Measurements from ENCODE around the gene FBXO41. TPM values are rescaled to one million over a fixed set of nuclear protein-coding genes. Genes with fewer than 3 reads are reported as not detected.

FBXO41 gene
- total and polyA plus RNA-seq, 4 donors, result 8.1 to 50.6 (median 33.8) TPM

DNA sequence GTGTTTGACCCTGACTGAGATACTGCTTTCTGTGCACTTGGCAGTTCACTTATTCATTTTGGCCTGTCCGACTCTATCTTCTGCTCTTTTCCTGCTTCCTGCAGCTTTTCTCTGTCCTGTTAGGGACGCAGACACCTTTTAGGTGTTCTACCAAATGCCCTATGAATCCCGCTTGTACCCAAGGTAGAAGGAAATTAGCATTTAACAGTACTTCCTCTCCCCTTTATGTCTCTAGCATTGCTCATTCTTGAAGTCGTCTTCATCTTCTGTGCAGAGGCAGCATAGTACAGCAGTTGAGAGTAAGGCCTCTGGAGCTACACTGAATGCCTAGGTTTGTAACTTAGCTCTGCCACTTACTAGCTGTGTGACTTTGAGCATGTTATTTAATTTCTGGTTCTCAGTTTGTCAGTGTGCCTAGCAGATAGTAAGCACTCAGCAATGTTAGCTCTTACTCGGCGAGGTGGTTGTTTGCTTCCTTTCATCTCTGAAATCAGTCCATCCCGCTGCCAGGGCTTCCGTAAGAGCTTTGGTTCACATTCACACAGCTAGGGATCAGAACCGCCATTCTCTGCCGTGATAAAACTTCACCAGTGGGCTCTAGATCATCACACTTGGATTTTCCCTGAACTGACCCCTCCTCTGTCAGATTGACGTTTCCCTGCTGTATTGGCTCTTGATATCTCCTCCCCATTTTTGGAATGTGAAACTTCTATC lies 48.8 kb downstream of the FBXO41 start:
- DNase-seq (ENCODE audit: low read depth in 4 of 6, low spot score in 6 of 6), result no peak
- no peak overlapping the region for H3K27ac ChIP-seq (ENCODE audit: low read depth, low read length)
- WGBS (ENCODE audit: insufficient coverage), result 81% methylated on average over 9 of the region's 11 CpGs

DNA sequence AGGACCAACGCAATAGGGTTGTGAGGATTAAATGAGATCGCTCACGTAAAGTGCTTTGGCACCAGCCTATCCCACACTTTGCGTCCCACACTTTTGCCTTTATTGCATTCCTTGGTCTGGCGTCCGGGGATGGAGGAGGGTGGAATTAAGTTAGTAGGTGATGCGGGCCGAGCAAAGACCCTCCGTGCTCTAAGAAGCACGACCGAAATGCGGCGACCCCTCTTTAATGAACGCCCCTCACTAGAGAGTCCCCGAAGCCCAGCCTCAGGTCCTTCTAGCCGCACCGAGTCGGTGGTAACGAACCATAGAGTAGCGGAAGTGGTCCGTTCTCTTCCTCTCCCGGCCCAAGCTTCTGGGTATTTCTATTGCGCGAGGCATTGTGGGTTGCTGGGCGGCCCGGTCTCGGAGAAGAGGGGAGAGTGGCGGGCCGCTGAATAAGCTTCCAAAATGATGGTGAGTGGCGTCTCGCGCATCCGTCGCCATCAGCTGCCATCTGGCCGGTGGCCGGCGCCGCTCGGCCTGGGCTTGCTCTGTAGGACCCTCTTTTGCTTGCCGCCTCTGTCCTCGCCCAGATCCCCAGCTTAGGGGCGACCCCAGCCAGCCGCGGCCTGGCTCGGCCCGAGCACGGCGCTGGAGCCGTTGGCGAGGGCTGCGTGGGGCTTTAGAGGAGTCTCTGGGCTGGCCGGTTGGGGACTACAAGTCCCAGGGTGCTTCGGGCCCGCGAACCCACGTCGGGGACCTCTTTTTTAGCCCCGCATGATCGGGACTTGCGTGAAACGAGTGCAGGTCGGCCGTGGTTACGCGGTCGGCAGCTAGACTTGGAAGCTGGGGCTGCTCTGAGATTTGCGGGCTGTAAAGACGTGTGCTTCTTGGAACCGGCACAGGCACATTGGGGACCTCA lies 50.1 kb downstream of the FBXO41 start, which contains the start of gene CCT7:
TSS of gene CCT7 (plus strand) at position 377 of the 901 bp plus-strand sequence. CDS start at position 448, 71 bp downstream.
- H3K9me3 ChIP-seq (ENCODE audit: control insufficient read depth, insufficient read depth, low read length), result no peaks in the 10 kb centered on the region
- peaks cover 5% of the 10 kb centered on the region for H3K36me3 ChIP-seq (ENCODE audit: control insufficient read depth, insufficient read depth, low read length)
- H3K27ac ChIP-seq (ENCODE audit: low read depth, low read length), result peak within 1 kb of the TSS; percentile 94
- peak within 1 kb of the TSS; percentile 89 for H3K4me3 ChIP-seq (ENCODE audit: low read depth, low read length)
- under 1% methylated on average over 60 of the region's 69 CpGs for WGBS (ENCODE audit: insufficient coverage)
- peak; percentile 84 to 99 (median 90) for DNase-seq (ENCODE audit: low read depth in 4 of 6, low spot score in 6 of 6)
- H3K27me3 ChIP-seq (ENCODE audit: control insufficient read depth, insufficient read depth, low read length), result no peaks in the 10 kb centered on the region
- H3K4me1 ChIP-seq (ENCODE audit: control insufficient read depth, insufficient read depth, low read length), result peaks cover 18% of the 10 kb centered on the region

More for the DNA sequence above, 48.8 kb downstream of the FBXO41 start:
- H3K36me3 ChIP-seq (ENCODE audit: control insufficient read depth, insufficient read depth, low read length), result no peaks in the 10 kb centered on the region
- H3K4me3 ChIP-seq (ENCODE audit: low read depth, low read length), result peak overlapping the region; percentile 89
- H3K9me3 ChIP-seq (ENCODE audit: control insufficient read depth, insufficient read depth, low read length), result no peaks in the 10 kb centered on the region
- peaks cover 18% of the 10 kb centered on the region for H3K4me1 ChIP-seq (ENCODE audit: control insufficient read depth, insufficient read depth, low read length)
- H3K27me3 ChIP-seq (ENCODE audit: control insufficient read depth, insufficient read depth, low read length), result no peaks in the 10 kb centered on the region

DNA sequence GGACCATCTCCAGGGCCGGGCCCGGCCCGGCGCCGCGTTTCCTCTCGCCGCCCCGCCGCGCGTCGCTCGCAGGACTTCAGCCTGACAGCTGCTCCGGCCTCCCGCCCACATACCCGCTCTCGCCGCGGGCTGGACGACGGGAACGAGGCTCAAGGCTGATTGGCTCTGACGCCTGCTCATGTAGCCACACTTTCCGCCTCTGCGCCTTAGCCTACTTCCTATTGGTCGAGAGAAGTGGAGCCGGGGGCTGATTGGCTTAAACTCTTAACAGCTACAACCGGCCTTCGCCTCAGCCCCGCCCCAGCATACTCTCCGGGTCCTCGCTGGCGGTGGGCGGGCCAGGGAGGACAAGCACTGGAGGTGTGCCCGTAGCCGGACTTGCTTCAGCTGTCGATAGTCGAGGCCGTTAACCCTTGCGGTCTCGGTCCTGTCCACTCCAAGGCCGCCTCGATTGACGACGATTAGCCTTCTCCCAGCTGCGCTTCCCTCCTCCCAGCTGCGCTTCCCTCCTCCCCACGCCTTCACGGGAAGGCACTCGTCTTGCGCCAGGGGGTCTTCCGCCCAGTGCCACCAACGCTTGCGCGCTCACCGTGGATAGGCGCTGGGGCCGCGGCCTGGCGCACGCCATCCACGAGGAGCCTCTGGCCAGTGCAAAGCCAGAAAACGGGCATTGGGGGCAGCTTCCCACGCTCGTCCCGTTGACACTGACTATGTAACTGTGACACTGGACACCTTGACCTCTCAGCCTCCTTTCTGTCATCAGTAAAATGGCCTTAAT lies 50.9 kb downstream of the FBXO41 start, which contains the start of gene PRADC1:
TSS of gene PRADC1 (minus strand) at position 86 of the 778 bp plus-strand sequence. CDS start at position 7, 79 bp downstream.
- no peaks in the 10 kb centered on the region for H3K27me3 ChIP-seq (ENCODE audit: control insufficient read depth, insufficient read depth, low read length)
- H3K4me3 ChIP-seq (ENCODE audit: low read depth, low read length), result peak within 1 kb of the TSS; percentile 89
- no peaks in the 10 kb centered on the region for H3K9me3 ChIP-seq (ENCODE audit: control insufficient read depth, insufficient read depth, low read length)
- WGBS (ENCODE audit: insufficient coverage), result 0% methylated on average over 67 of the region's 67 CpGs
- H3K36me3 ChIP-seq (ENCODE audit: control insufficient read depth, insufficient read depth, low read length), result peaks cover 10% of the 10 kb centered on the region
- H3K27ac ChIP-seq (ENCODE audit: low read depth, low read length), result peak within 1 kb of the TSS; percentile 94
- peaks cover 18% of the 10 kb centered on the region for H3K4me1 ChIP-seq (ENCODE audit: control insufficient read depth, insufficient read depth, low read length)
- peak; percentile 97 to 100 (median 99) for DNase-seq (ENCODE audit: low read depth in 4 of 6, low spot score in 6 of 6)

DNA sequence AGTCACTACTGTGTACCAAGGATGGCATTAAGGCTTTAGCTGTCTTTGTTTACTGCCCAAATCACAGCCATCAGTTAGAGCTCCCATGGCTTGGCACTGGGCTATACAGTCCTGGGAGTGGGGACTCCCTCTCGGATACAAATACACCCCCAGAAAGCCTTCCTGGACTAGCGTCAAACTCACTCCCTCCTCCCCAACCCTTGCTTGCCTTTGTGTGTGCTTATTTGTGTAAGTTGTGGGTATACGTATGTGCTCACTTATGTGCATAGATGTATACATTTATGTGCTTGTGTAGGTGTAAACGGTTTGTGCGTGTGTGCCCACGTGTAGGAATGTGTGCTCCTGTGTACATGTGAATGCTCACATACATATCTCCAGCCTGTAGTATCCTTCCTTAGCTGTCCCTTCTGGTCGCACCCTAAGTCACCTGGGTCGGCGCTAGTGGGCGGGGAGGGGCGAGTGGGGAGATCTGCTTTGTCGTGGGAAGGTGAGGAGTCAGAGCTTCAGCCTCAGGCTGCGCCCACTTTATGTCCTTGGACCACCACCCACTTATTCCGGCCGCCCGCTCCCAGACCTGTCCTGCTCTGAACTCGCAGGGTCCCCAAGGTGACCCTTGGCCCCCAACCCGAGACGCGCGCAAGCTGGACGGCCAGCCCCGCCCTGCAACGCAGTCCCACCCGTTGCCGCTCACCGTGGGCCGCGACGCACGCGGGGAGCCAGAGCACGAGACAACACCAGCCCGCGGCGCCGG lies 51.7 kb downstream of the FBXO41 start:
- Histone ChIP-seq H3K9me3 (ENCODE audit: control insufficient read depth, insufficient read depth, low read length) (no peaks in the 10 kb centered on the region), H3K27ac (ENCODE audit: low read depth, low read length) (no peak overlapping the region), H3K36me3 (ENCODE audit: control insufficient read depth, insufficient read depth, low read length) (peaks cover 15% of the 10 kb centered on the region), H3K4me1 (ENCODE audit: control insufficient read depth, insufficient read depth, low read length) (peaks cover 18% of the 10 kb centered on the region), H3K27me3 (ENCODE audit: control insufficient read depth, insufficient read depth, low read length) (no peaks in the 10 kb centered on the region), H3K4me3 (ENCODE audit: low read depth, low read length) (peak overlapping the region; percentile 65)
- whole genome bisulfite sequencing (ENCODE audit: insufficient coverage), result 0% methylated on average over 28 of the region's 37 CpGs
- no peak for DNase-seq (ENCODE audit: low read depth in 4 of 6, low spot score in 6 of 6)

DNA sequence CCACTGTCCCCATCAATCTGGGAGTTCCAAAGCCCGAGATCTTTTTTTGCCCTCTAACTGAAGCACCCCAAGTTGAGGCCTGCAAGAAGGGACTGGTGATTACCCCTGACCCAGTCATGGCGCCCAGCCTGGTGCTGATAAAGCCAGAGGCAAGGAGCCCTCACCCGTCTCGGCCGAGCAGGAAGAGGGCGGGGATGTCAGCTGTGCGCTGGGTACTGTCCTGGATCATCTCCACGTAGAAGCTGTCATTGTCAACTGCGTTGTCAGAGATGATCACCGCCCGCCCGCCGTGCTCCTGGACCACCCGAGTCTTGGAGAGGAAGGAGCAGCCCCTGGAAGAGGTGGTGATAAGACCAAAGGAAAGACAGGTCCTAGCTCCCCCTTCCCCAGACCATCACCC lies 55.6 kb downstream of the FBXO41 start:
- DNase-seq (ENCODE audit: low read depth in 4 of 6, low spot score in 6 of 6), result no peak
- Histone ChIP-seq H3K4me3 (ENCODE audit: low read depth, low read length) (no peak overlapping the region), H3K36me3 (ENCODE audit: control insufficient read depth, insufficient read depth, low read length) (peaks cover 51% of the 10 kb centered on the region), H3K27ac (ENCODE audit: low read depth, low read length) (no peak overlapping the region), H3K27me3 (ENCODE audit: control insufficient read depth, insufficient read depth, low read length) (no peaks in the 10 kb centered on the region), H3K4me1 (ENCODE audit: control insufficient read depth, insufficient read depth, low read length) (peaks cover 10% of the 10 kb centered on the region), H3K9me3 (ENCODE audit: control insufficient read depth, insufficient read depth, low read length) (no peaks in the 10 kb centered on the region)
- WGBS (ENCODE audit: insufficient coverage), result 83% methylated on average over 9 of the region's 14 CpGs

DNA sequence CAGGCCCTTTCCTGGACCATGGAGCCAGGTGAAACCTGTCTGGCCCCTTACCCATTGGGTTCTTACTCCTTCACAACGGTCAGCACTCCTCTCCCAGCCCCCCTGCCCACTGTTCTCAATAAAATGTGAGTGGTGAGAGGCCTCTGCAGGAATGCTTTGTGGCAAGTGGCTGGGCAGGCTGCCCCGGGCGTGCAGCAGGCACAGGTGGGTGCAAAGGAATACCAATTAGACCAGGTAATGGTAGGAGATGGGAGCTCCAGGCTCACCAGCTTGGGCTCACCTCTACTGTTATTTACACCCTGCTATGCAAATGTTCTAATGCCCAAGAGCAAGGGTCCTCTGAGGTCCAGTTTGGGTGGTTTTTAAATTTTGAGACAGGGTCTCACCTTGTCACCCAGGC lies 57.2 kb downstream of the FBXO41 start:
- no peak overlapping the region for H3K4me3 ChIP-seq (ENCODE audit: low read depth, low read length)
- WGBS (ENCODE audit: insufficient coverage), result no CpG with 5 or more reads among the region's 3 CpGs

DNA sequence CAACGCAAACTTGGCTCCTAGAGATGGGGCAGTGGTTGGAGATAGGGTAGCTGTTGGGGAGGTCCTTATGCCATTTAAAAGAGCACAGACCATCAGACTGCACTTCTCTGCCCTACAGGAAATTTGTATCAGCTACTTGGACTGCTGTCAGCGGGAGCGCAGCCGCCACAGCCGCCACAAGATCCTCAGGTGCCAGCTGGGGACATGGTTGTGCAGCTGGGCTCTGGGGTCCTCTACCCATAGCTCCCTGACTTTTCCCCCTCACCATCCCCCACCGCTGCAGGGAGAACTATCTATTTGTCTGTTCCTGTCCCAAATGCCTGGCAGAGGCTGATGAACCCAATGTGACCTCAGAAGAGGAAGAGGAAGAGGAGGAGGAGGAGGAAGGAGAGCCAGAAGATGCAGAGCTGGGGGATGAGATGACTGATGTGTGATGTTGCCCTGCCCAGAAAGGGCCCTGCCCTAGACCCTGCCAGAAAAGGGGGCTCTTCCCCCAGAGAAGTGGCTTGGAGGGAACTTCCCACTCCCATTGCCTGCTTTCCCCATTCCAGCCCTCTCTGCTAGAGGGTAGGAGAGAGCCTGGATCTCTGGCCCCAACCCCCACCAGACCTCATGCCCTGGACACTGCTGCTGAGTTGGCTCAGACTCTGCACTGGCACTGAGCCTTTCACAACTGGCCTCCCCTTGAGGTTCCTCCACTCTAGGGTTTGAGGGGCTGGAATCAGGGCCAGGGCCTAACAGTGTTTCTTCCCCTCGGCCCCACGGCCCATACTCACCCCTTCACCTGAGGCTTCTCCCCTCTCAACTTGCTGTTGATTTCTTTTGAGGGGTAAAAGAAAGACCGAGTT lies 58.5 kb downstream of the FBXO41 start:
- Histone ChIP-seq H3K4me3 (ENCODE audit: low read depth, low read length) (no peak overlapping the region), H3K27ac (ENCODE audit: low read depth, low read length) (no peak overlapping the region), H3K9me3 (ENCODE audit: control insufficient read depth, insufficient read depth, low read length) (no peaks in the 10 kb centered on the region), H3K4me1 (ENCODE audit: control insufficient read depth, insufficient read depth, low read length) (no peaks in the 10 kb centered on the region), H3K36me3 (ENCODE audit: control insufficient read depth, insufficient read depth, low read length) (peaks cover 76% of the 10 kb centered on the region), H3K27me3 (ENCODE audit: control insufficient read depth, insufficient read depth, low read length) (no peaks in the 10 kb centered on the region)
- DNase-seq (ENCODE audit: low read depth in 4 of 6, low spot score in 6 of 6), result no peak
- 83% methylated on average over 5 of the region's 9 CpGs for WGBS (ENCODE audit: insufficient coverage)

More for the DNA sequence above, 57.2 kb downstream of the FBXO41 start:
- Histone ChIP-seq H3K36me3 (ENCODE audit: control insufficient read depth, insufficient read depth, low read length) (peaks cover 66% of the 10 kb centered on the region), H3K4me1 (ENCODE audit: control insufficient read depth, insufficient read depth, low read length) (peaks cover under 1% of the 10 kb centered on the region), H3K9me3 (ENCODE audit: control insufficient read depth, insufficient read depth, low read length) (no peaks in the 10 kb centered on the region), H3K27me3 (ENCODE audit: control insufficient read depth, insufficient read depth, low read length) (no peaks in the 10 kb centered on the region), H3K27ac (ENCODE audit: low read depth, low read length) (no peak overlapping the region)
- DNase-seq (ENCODE audit: low read depth in 4 of 6, low spot score in 6 of 6), result no peak

DNA sequence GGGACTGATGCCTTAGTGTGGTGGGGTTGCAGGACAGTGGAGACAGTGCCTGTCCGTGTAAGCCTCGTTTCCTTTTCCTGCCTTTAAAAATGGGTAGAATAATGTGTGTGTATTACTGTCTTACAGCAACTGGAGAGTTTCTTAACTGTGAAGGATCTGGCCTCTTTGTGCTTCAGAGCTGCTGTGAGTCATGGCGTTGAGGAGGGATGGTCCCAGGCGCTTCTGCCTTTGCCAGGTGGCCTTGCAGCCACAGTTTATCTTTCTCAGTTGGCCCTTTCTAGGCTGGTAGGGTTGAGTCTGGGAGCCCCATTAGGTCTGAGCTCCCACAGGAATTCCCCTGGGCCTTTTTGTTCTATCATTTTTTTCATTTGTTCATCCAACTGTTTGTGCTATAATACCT lies 60.5 kb downstream of the FBXO41 start:
- WGBS (ENCODE audit: insufficient coverage), result 100% methylated on average over 4 of the region's 4 CpGs

More for the DNA sequence above, 60.5 kb downstream of the FBXO41 start:
- DNase-seq (ENCODE audit: low read depth in 4 of 6, low spot score in 6 of 6), result no peak
- no peak overlapping the region for H3K4me3 ChIP-seq (ENCODE audit: low read depth, low read length)
- no peaks in the 10 kb centered on the region for H3K9me3 ChIP-seq (ENCODE audit: control insufficient read depth, insufficient read depth, low read length)
- peaks cover 90% of the 10 kb centered on the region for H3K36me3 ChIP-seq (ENCODE audit: control insufficient read depth, insufficient read depth, low read length)
- no peaks in the 10 kb centered on the region for H3K27me3 ChIP-seq (ENCODE audit: control insufficient read depth, insufficient read depth, low read length)
- no peak overlapping the region for H3K27ac ChIP-seq (ENCODE audit: low read depth, low read length)
- no peaks in the 10 kb centered on the region for H3K4me1 ChIP-seq (ENCODE audit: control insufficient read depth, insufficient read depth, low read length)

Measured in spinal cord (tissue), 10 donors.